ENCODE data around the gene ZNF282. TPM values are rescaled to one million over a fixed set of nuclear protein-coding genes. Genes with fewer than 3 reads are reported as not detected.

ZNF282 gene
- total RNA-seq, 1 experiment from 2014 or later, result 39.0 TPM

- Histone ChIP-seq H3K23ac (ENCODE audit: insufficient read length, low read depth, low read length) (no peak overlapping the region), H4K5ac (ENCODE audit: insufficient read length, low read depth, low read length) (no peak overlapping the region), H3K4me1 (ENCODE audit: insufficient read depth, low read length) (no peaks in the 10 kb centered on the region), H2AK5ac (ENCODE audit: insufficient read length, low read length) (no peak overlapping the region), H3K79me1 (ENCODE audit: insufficient read depth, low read depth, low read length, poor library complexity, severe bottlenecking) (no peaks in the 10 kb centered on the region), H3K27ac (ENCODE audit: insufficient read length, low read depth, low read length) (no peak overlapping the region), H2BK20ac (ENCODE audit: low read depth, low read length, poor library complexity, severe bottlenecking) (no peak overlapping the region), H3K9me3 (ENCODE audit: control insufficient read depth, low read depth, low read length) (no peaks in the 10 kb centered on the region), H2BK120ac (ENCODE audit: low read depth, low read length, poor library complexity, severe bottlenecking) (no peak overlapping the region), H4K8ac (replicated peaks; ENCODE audit: insufficient read length, low read depth, low read length) (no peak overlapping the region), H3K4me2 (ENCODE audit: insufficient read depth, insufficient read length, low read length) (no peak overlapping the region), H3T11ph (ENCODE audit: low read length) (no peak overlapping the region), H3K9ac (ENCODE audit: extremely low read depth, insufficient read length, low read length) (no peak overlapping the region), H3K18ac (ENCODE audit: insufficient read length, low read depth, low read length) (no peak overlapping the region), H4K91ac (ENCODE audit: insufficient read length, low read depth, low read length) (no peak overlapping the region), H4K20me1 (ENCODE audit: control insufficient read depth, insufficient read depth, insufficient read length) (no peaks in the 10 kb centered on the region), H2BK5ac (ENCODE audit: insufficient read length, low read length) (no peak overlapping the region), H3K23me2 (ENCODE audit: insufficient read length, low read depth, low read length, poor library complexity, severe bottlenecking) (no peaks in the 10 kb centered on the region), H3K27me3 (ENCODE audit: insufficient read depth, low read length) (no peaks in the 10 kb centered on the region), H3K4ac (ENCODE audit: low read depth, low read length) (no peak overlapping the region), H2BK12ac (ENCODE audit: insufficient read length, low read depth, low read length) (no peak overlapping the region), H3K56ac (ENCODE audit: insufficient read length, low read depth, low read length) (no peak overlapping the region), H3K14ac (ENCODE audit: insufficient read depth, low read length) (no peak overlapping the region), H3K79me2 (ENCODE audit: insufficient read depth, low read length) (no peaks in the 10 kb centered on the region), H2AFZ (ENCODE audit: low read length) (no peak overlapping the region), H2BK15ac (ENCODE audit: low read depth, low read length) (no peak overlapping the region)
- DNase-seq, result no peak
- H3K27me3 Mint-ChIP-seq (ENCODE audit: low read depth), result no peaks in the 10 kb centered on the region
- H3K27ac Mint-ChIP-seq, result no peak overlapping the region
- H3K4me3 Mint-ChIP-seq, result no peak overlapping the region
- peaks cover 42 to 90% (median 49%) of the 10 kb centered on the region in 3 experiments for H3K36me3 Mint-ChIP-seq (ENCODE audit: insufficient read depth in 1 of 3, low read depth in 3 of 3)
- H3K4me1 Mint-ChIP-seq, result no peaks in the 10 kb centered on the region
- WGBS (ENCODE audit: extremely low coverage, insufficient read length, low lambda C conversion rate), result no CpG with 5 or more reads among the region's 19 CpGs
- no peaks in the 10 kb centered on the region; a peak in 1 of 5 replicates for H3K9me3 Mint-ChIP-seq
- no peak for TF ChIP-seq CTCF (conservative IDR thresholded peaks at IDR 0.05)
These were observed 16.1 kb upstream of the ZNF282 start for GRCh38 chr7:149179241-149179640.

All from H9 (cell line).